Karpas-422 (cell line): ENCODE data around the gene WDR76. TPM values are rescaled to one million over a fixed set of nuclear protein-coding genes. Genes with fewer than 3 reads are reported as not detected.
"Not testable (repeated sequence)": the region's sequence is repeated elsewhere in the genome, so short reads cannot be mapped to it uniquely, and the experiment has no call there.

Experiments used
- DNase-seq: peaks from one replicate; pipeline ENCODE4 v3.0.0-alpha.2; 2015
- H2AFZ ChIP-seq: fragments of 200-600 bp; sonication (generic); 2 replicates; pipeline ENCODE4 v1.6.1; 2014; ENCODE audit warnings: antibody characterized with exemption, low read length, mixed read lengths
- H3K27ac ChIP-seq: fragments of 200-600 bp; sonication (generic); 2 replicates; pipeline ENCODE4 v1.5.1; 2014; ENCODE audit warnings: mild to moderate bottlenecking, low read length, moderate library complexity
- H3K27me3 ChIP-seq: fragments of 200-600 bp; sonication (generic); 2 replicates; pipeline ENCODE4 v1.6.1; 2014; ENCODE audit warnings: low read length, mixed read lengths
- H3K36me3 ChIP-seq: fragments of 200-600 bp; sonication (generic); 2 replicates; pipeline ENCODE4 v1.6.1; 2014; ENCODE audit warnings: low read length, mixed read lengths; ENCODE audit not compliant: insufficient read depth
- H3K4me1 ChIP-seq: fragments of 200-600 bp; sonication (generic); 2 replicates; pipeline ENCODE4 v1.6.1; 2014; ENCODE audit warnings: mild to moderate bottlenecking, low read length, mixed read lengths
- H3K4me2 ChIP-seq: fragments of 200-600 bp; sonication (generic); 2 replicates; pipeline ENCODE4 v1.6.1; 2014; ENCODE audit warnings: low read length, low read depth, mild to moderate bottlenecking; ENCODE audit not compliant: poor library complexity, severe bottlenecking
- H3K4me3 ChIP-seq: fragments of 200-600 bp; sonication (generic); 2 replicates; pipeline ENCODE4 v1.5.1; 2014; ENCODE audit warnings: mild to moderate bottlenecking, antibody characterized with exemption, low read length, mixed read lengths
- H3K79me2 ChIP-seq: fragments of 200-600 bp; sonication (generic); 2 replicates; pipeline ENCODE4 v1.6.1; 2014; ENCODE audit warnings: mild to moderate bottlenecking, low read length, mixed read lengths
- H3K9ac ChIP-seq: fragments of 200-600 bp; sonication (generic); 2 replicates; pipeline ENCODE4 v1.6.0; 2014; ENCODE audit warnings: low read length
- H3K9me2 ChIP-seq: fragments of 200-600 bp; sonication (generic), shearing (Covaris generic); replicated peaks from 2 replicates; pipeline ENCODE4 v1.6.0; 2014; ENCODE audit warnings: mild to moderate bottlenecking, low read length, moderate library complexity; ENCODE audit not compliant: insufficient read depth
- H3K9me3 ChIP-seq: fragments of 300-700, 200-600 bp; sonication (generic); 2 replicates; pipeline ENCODE4 v1.6.1; 2014; ENCODE audit warnings: low read length, mixed read lengths
- H4K20me1 ChIP-seq: fragments of 200-600 bp; sonication (generic); 2 replicates; pipeline ENCODE4 v1.6.1; 2014; ENCODE audit warnings: mild to moderate bottlenecking, antibody characterized with exemption, low read length, low read depth; ENCODE audit not compliant: insufficient read depth
- total RNA-seq: library from RNA; depleted of rRNA; stranded (reverse); fragments of >200 nt; shearing (Covaris generic); gene quantifications from 2 replicates; pipeline ENCODE4 v1.2.3, GENCODE V29; 2014; ENCODE audit warnings: low replicate concordance

Gene WDR76
- total RNA-seq, 1 experiment from 2014 or later = 43.8 TPM

DNA sequence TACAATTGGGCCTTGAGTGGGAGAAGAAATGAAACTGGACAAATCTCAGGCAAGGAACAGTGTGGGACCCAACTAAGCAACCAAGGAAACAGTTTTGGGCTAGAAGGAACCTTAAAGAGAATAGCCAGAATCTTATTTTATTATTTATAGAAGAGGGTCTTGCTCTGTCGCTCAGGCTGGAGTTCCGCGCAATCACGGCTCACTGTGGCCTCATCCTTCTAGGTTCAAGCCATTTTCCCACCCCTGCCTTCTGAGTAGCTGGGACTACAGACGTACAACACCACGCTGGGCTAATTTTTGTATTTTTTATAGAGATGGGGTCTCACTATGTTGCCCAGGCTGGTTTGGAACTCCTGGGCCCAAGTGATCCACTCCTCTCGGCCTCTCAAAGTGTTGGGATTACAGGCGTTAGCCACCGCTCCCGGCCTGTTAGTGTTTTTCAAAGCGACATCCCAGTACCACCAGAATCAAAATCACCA lies 734 bp upstream of the WDR76 start:
- no peaks in the 10 kb centered on the region for H3K27me3 ChIP-seq
- H3K4me2 ChIP-seq = peak overlapping the region; percentile 74
- H3K36me3 ChIP-seq = peaks cover 29% of the 10 kb centered on the region
- peak overlapping the region; percentile 64; the same call in 1 of the 2 replicates for H3K27ac ChIP-seq
- H2AFZ ChIP-seq = no peak overlapping the region
- H3K9me3 ChIP-seq = no peaks in the 10 kb centered on the region
- H3K9ac ChIP-seq = peak overlapping the region; percentile 83
- H4K20me1 ChIP-seq = no peaks in the 10 kb centered on the region
- H3K9me2 ChIP-seq = no peaks in the 10 kb centered on the region
- peak overlapping the region; percentile 72; the same call in 1 of the 2 replicates for H3K4me3 ChIP-seq
- peaks cover 64% of the 10 kb centered on the region for H3K4me1 ChIP-seq
- DNase-seq = no peak
- peaks cover 73% of the 10 kb centered on the region for H3K79me2 ChIP-seq

DNA sequence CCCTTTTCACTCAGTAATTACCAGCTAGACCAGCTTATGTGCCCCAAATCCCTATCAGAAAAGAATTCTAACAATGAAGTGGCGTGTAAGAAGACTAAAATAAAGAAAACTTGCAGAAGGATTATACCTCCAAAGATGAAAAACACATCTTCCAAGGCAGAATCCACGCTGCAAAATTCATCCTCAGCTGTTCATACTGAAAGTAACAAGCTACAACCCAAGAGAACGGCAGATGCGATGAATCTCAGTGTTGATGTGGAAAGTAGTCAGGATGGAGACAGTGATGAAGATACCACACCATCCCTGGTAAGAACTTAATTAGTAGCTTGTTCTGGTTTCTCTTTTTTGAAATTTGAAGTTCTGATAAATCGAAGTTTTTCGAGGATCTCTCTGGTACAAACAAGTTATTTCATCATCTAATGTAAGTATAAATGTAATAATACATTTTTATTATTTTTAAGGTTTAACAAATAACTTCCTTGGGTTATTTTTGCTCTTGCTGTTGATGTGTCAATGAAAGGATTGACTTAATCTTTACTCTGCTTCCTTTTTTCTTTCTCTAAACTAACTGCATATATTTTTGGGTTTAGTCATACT lies 1.4 kb downstream of the WDR76 start:
- H2AFZ ChIP-seq = no peak overlapping the region
- peaks cover 30% of the 10 kb centered on the region for H3K36me3 ChIP-seq
- H3K4me2 ChIP-seq = peak overlapping the region; percentile 74
- peaks cover 75% of the 10 kb centered on the region for H3K79me2 ChIP-seq
- H4K20me1 ChIP-seq = no peaks in the 10 kb centered on the region
- H3K9me3 ChIP-seq = no peaks in the 10 kb centered on the region
- no peaks in the 10 kb centered on the region for H3K27me3 ChIP-seq
- no peaks in the 10 kb centered on the region for H3K9me2 ChIP-seq
- peak; percentile 72 for DNase-seq
- H3K4me1 ChIP-seq = peaks cover 61% of the 10 kb centered on the region
- peak overlapping the region; percentile 72 for H3K4me3 ChIP-seq
- H3K27ac ChIP-seq = peak overlapping the region; percentile 85
- H3K9ac ChIP-seq = peak overlapping the region; percentile 83

DNA sequence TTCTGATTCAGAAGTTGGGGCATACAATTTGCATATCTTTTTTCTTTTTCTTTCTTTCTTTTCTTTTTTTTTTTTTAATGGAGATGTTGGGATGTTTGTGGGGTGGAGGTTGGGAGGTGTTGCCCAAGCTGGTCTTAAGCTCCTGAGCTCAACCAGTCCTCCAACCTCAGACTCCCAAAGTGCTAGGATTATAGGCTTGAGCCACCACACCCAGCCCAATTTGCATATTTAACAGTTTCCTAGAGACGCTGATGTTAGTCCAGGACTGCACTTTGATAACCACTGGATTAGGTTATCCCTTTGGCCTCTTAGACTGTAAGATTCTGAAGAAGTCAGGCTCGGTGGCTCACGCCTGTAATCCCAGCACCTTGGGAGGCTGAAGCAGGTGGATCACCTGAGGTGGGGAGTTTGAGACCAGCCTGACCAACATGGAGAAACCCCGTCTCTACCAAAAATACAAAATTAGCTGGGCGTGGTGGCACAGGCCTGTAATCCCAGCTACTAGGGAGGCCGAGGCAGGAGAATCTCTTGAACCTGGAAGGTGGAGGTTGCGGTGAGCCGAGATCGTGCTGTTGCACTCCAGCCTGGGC lies 3.2 kb downstream of the WDR76 start:
- H3K27me3 ChIP-seq, H4K20me1 ChIP-seq, H3K9me3 ChIP-seq, DNase-seq, H3K9me2 ChIP-seq, H2AFZ ChIP-seq: not testable (repeated sequence)
- H3K4me3 ChIP-seq = peak overlapping the region; percentile 72
- peaks cover 73% of the 10 kb centered on the region for H3K79me2 ChIP-seq
- H3K27ac ChIP-seq = peak overlapping the region; percentile 85
- peaks cover 50% of the 10 kb centered on the region for H3K4me1 ChIP-seq
- peaks cover 42% of the 10 kb centered on the region for H3K36me3 ChIP-seq
- peak overlapping the region; percentile 83 for H3K9ac ChIP-seq
- H3K4me2 ChIP-seq = peak overlapping the region; percentile 74

DNA sequence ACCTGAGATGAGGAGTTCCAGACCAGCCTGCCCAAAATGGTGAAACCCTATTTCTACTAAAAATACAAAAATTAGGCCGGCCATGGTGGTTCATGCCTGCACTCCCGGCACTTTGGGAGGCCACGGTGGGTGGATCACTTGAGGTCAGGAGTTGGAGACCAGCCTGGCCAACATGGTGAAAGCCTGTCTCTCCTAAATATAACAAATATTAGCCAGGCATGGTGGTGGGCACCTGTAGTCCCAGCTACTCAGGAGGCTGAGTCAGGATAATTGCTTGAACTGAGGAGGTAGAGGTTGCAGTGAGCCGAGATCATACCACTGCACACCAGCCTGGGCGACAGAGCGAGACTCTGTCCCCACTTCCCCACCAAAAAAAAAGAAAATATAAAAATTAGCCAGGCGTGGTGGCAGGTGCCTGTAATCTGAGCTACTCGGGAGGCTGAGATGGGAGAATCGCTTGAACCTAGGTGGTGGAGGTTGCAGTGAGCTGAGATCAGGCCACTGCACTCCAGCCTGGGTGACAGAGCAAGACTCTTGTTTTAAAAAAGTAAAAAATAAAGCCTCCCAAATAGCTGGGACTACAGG lies 4.0 kb downstream of the WDR76 start:
- not testable (repeated sequence) for H2AFZ ChIP-seq, H3K9me2 ChIP-seq, H3K9me3 ChIP-seq, H3K27me3 ChIP-seq, H4K20me1 ChIP-seq
- H3K4me2 ChIP-seq = peak overlapping the region; percentile 74
- peaks cover 44% of the 10 kb centered on the region for H3K36me3 ChIP-seq
- H3K79me2 ChIP-seq = peaks cover 74% of the 10 kb centered on the region
- H3K9ac ChIP-seq = peak overlapping the region; percentile 38
- peak overlapping the region; percentile 85 for H3K27ac ChIP-seq
- peak overlapping the region; percentile 72; the same call in 1 of the 2 replicates for H3K4me3 ChIP-seq
- DNase-seq = peak; percentile 72
- peaks cover 49% of the 10 kb centered on the region for H3K4me1 ChIP-seq

DNA sequence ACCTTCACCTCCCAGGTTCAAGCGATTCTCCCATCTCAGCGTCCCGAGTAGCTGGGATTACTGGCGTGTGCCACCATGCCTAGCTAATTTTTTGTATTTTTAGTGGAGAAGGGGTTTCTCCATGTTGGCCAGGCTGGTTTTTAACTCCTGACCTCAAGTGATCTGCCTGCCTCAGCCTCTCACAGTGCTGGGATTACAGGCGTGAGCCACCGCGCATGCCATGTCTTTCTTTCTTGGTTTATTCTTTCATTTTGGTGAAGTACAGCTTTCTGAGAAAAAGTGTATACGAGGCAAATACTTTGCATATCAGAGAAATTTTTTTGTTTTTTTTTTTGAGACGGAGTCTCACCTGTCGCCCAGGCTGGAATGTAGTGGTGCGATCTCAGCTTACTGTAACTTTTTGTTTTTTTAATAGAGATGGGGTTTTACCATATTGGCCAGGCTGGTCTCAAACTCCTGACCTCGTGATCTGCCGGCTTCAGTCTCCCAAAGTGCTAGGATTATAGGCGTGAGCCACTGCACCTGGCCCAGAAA lies 4.8 kb downstream of the WDR76 start:
- Histone ChIP-seq H3K4me2 (peak overlapping the region; percentile 74), H3K4me3 (0 out of 2 replicates have a peak overlapping the region, but pooled peaks have one; percentile 12), H3K36me3 (peaks cover 52% of the 10 kb centered on the region), H3K9ac (0 out of 2 replicates have a peak overlapping the region, but pooled peaks have one; percentile 24), H3K27ac (peak overlapping the region; percentile 85), H3K4me1 (peaks cover 45% of the 10 kb centered on the region), H3K79me2 (peaks cover 79% of the 10 kb centered on the region)
- not testable (repeated sequence) for H3K27me3 ChIP-seq, DNase-seq, H4K20me1 ChIP-seq, H3K9me2 ChIP-seq, H3K9me3 ChIP-seq, H2AFZ ChIP-seq

DNA sequence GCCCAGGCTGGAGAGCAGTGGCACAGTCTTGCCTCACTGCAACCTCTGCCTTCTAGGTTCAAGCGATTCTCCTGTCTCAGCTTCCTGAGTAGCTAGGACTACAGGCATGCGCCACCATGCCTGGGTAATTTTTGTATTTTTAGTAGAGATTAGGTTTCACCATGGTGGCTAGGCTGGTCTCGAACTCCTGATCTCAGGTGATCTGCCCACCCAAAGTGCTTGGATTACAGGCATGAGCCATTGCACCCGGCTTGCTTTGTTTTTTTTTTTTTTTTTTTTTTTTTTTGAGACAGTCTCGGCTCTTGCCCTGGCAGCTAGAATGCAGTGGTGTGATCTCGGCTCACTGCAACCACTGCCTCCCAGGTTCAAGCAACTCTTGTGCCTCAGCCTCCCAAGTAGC lies 5.7 kb downstream of the WDR76 start:
- peak overlapping the region; percentile 85 for H3K27ac ChIP-seq
- H3K9ac ChIP-seq, H3K9me3 ChIP-seq, H3K9me2 ChIP-seq, H3K4me2 ChIP-seq, H2AFZ ChIP-seq, H3K4me3 ChIP-seq, H3K27me3 ChIP-seq, H4K20me1 ChIP-seq, DNase-seq: not testable (repeated sequence)
- H3K79me2 ChIP-seq = peaks cover 76% of the 10 kb centered on the region
- peaks cover 44% of the 10 kb centered on the region for H3K4me1 ChIP-seq
- peaks cover 57% of the 10 kb centered on the region for H3K36me3 ChIP-seq

DNA sequence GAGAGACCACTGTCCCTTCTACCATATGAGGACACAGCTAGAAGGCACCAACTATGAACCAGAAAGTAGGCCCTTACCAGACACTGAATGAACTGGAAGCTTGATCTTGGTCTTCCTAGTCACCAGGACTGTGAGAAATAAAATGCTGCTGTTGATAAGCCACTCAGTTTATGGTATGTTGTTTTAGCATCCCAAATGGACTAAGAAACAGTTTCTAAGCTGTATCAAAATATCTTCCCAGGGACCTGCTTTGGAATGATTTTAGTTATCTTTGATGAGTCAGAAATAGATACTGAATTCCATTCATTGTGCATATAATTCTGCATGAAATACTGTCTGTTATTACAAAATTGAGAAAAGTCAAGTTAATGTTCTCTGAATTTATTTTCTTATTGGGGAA lies 18.6 kb downstream of the WDR76 start:
- peaks cover 53% of the 10 kb centered on the region for H3K36me3 ChIP-seq
- H4K20me1 ChIP-seq = no peaks in the 10 kb centered on the region; the same call in 1 of the 2 replicates
- no peaks in the 10 kb centered on the region for H3K9me3 ChIP-seq
- no peaks in the 10 kb centered on the region for H3K27me3 ChIP-seq
- no peak overlapping the region for H3K4me3 ChIP-seq
- peaks cover 43% of the 10 kb centered on the region for H3K79me2 ChIP-seq
- no peak overlapping the region for H3K9ac ChIP-seq
- H3K4me2 ChIP-seq = no peak overlapping the region
- no peak for DNase-seq
- no peaks in the 10 kb centered on the region for H3K9me2 ChIP-seq
- no peak overlapping the region for H3K27ac ChIP-seq
- no peaks in the 10 kb centered on the region for H3K4me1 ChIP-seq
- H2AFZ ChIP-seq = no peak overlapping the region

DNA sequence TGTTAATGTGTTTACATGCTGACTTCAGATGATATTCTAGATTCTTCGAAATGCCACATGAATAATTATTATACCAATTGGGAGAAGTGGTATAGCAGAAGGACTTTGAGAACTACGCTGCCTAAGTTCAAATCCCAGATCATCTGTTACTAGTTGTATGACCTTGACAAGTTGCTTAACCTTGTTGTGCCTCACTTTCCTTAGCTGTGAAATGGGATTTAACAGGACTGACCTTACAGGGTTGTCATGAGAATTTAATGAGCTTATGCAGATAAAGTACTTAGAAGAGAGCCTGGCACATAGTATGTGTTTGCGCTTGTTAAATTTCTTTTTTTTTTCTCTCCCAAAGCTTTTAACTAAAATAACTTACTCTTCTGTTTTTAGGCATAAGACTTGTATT lies 24.4 kb downstream of the WDR76 start:
- Histone ChIP-seq H3K9me2 (no peaks in the 10 kb centered on the region), H3K27ac (no peak overlapping the region), H3K36me3 (peaks cover 55% of the 10 kb centered on the region), H3K4me1 (peaks cover 4% of the 10 kb centered on the region; the same call in 1 of the 2 replicates), H3K79me2 (peaks cover 40% of the 10 kb centered on the region), H3K4me2 (no peak overlapping the region), H3K27me3 (no peaks in the 10 kb centered on the region), H2AFZ (no peak overlapping the region), H4K20me1 (no peaks in the 10 kb centered on the region), H3K4me3 (no peak overlapping the region), H3K9me3 (no peaks in the 10 kb centered on the region), H3K9ac (no peak overlapping the region)
- DNase-seq = no peak
